ENCODE measurements around the gene HLA-DQB2.
"Not testable (repeated sequence)": the region's sequence is repeated elsewhere in the genome, so short reads cannot be mapped to it uniquely, and the experiment has no call there.

Gene HLA-DQB2

DNA sequence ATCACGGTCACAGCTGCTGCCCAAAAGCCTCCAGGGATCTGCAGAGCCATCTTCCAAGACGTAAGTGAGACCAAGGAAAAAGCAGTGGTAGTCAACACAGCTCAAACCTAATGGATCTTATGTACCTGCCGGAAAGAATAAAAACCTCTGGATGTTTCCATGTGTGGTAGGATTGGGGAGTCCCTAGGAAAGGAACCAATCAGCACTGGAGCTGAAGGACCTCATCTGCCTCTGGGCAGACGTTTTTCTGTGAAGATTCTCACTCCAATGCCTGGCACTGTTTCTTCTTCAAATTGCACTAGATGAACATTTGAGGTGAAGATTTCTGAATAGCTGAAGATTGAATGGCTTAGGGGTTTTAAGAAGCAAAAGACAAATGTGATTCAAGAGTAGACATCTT, at the start of gene HLA-DQB2:
Gene HLA-DQB2, minus strand, starts transcription at position 112 of the 400 bp plus-strand sequence. Its CDS starts 62 bp downstream, at position 50.
- TF ChIP-seq, protein P1, sequence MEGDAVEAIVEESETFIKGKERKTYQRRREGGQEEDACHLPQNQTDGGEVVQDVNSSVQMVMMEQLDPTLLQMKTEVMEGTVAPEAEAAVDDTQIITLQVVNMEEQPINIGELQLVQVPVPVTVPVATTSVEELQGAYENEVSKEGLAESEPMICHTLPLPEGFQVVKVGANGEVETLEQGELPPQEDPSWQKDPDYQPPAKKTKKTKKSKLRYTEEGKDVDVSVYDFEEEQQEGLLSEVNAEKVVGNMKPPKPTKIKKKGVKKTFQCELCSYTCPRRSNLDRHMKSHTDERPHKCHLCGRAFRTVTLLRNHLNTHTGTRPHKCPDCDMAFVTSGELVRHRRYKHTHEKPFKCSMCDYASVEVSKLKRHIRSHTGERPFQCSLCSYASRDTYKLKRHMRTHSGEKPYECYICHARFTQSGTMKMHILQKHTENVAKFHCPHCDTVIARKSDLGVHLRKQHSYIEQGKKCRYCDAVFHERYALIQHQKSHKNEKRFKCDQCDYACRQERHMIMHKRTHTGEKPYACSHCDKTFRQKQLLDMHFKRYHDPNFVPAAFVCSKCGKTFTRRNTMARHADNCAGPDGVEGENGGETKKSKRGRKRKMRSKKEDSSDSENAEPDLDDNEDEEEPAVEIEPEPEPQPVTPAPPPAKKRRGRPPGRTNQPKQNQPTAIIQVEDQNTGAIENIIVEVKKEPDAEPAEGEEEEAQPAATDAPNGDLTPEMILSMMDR (conservative IDR thresholded peaks at IDR 0.05; ENCODE audit: low read depth, low read length) = no peak
- no peak for DNase-seq (ENCODE audit: low read depth)
- no peak within 1 kb of the TSS for H3K4me3 ChIP-seq (ENCODE audit: low read length)

DNA sequence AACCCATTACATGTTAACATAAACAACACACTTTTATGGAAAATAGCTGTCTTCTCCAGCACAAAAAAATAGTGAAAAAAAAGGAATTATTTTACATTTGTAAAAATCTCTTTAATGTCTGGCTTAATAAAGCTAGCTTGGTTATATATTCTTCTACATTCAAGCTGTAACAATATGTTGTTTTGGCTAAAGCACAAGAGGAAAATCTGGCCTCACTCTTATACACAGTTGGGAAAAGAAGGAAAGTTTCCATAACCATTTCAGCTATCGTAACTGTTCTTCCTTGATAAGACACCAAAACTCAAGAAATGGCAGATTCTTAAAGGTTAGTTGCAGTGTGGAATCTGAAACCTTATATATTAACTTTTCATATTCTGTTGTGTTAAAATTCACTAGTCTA, 45.8 kb upstream of the HLA-DQB2 start:
- TF ChIP-seq, protein P1 (conservative IDR thresholded peaks at IDR 0.05; ENCODE audit: low read depth, low read length) = no peak
- no peak overlapping the region for H3K4me3 ChIP-seq (ENCODE audit: low read length)
- DNase-seq (ENCODE audit: low read depth) = no peak

DNA sequence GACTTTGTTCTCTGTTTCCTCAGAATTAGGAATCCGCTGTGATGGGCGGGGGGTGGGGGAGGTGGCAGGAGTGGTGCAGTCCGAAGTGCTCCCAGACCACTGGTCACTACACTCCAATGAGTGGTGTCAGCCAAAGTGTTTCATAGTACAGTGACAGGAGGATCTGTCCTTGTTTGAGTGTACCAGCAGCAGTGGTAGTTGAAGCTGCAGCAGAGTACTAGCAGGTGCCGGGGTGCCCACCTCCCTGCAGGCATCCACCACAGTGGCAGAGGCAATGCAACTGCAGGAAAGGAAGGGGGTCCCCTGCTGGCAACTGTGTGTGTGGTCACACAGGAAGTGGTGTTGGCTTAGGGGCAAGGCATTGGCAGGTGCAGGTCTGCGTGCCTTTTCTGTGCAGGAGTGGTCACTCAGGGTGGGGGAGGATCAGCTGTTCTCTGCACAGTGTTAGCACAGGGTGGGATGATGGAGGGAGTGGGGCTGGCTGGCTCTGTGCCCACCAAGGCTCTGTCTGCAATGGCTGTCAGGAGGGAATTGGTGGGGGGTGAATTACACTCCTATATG, 43.8 kb upstream of the HLA-DQB2 start:
- no peak for DNase-seq (ENCODE audit: low read depth)
- TF ChIP-seq, protein P1 (conservative IDR thresholded peaks at IDR 0.05; ENCODE audit: low read depth, low read length) = no peak

DNA sequence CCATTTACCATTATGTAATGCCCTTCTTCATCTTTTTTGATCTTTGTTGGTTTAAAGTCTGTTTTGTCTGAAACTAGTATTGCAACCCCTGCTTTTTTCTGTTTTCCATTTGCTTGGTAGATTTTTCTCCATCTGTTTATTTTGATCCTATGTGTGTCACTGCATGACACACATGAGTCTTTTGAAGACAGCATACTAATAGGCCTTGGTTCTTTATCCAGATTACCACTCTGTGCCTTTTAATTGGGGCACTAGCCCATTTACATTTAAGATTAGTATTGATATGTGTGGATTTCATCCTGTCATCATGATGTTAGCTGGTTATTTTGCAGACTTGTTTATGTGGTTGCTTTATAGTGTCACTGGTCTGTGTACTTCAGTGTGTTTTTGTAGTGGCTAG, 42.1 kb upstream of the HLA-DQB2 start:
- not testable (repeated sequence) for DNase-seq (ENCODE audit: low read depth); H3K4me3 ChIP-seq (ENCODE audit: low read length)

More for the DNA sequence above, 43.8 kb upstream of the HLA-DQB2 start:
- no peak overlapping the region for H3K4me3 ChIP-seq (ENCODE audit: low read length)

DNA sequence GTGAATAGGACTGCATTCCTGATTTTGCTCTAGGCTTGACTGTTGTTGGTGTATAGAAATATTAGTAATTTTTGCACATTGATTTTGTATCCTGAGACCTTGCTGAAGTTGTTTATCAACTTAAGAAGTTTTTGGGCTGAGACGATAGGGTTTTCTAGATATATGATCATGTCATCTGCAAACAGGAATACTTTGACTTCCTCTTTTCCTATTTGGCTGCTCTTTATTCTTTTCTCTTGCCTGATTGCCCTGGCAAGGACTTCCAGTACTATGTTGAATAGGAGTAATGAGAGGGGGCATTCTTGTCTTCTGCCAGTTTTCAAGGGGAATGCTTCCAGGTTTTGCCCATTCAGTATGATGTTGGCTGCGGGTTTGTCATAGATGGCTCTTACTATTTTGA, 40.1 kb upstream of the HLA-DQB2 start:
- no peak for DNase-seq (ENCODE audit: low read depth)
- TF ChIP-seq, protein P1 (conservative IDR thresholded peaks at IDR 0.05; ENCODE audit: low read depth, low read length) = no peak
- H3K4me3 ChIP-seq (ENCODE audit: low read length) = no peak overlapping the region

DNA sequence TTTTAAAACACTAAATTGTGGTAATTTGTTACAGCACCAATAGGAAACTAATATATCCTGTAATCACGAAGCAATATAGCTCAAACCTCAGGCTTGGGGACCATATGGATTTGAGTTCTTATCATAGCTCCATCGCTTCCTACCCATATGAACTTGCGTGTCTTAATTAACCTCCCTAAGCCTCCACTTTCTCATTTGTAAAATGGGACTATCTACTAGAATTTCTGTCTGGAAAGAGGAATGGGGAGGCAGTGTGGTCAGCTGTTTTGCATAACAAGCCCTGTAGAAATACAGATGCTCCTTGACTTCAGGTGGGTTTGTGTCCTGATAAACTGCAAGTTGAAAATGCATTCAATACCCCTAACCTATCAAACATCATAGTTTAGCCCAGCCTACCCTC, 36.4 kb upstream of the HLA-DQB2 start:
- TF ChIP-seq, protein P1 (conservative IDR thresholded peaks at IDR 0.05; ENCODE audit: low read depth, low read length) = no peak
- DNase-seq (ENCODE audit: low read depth) = no peak
- no peak overlapping the region for H3K4me3 ChIP-seq (ENCODE audit: low read length)

DNA sequence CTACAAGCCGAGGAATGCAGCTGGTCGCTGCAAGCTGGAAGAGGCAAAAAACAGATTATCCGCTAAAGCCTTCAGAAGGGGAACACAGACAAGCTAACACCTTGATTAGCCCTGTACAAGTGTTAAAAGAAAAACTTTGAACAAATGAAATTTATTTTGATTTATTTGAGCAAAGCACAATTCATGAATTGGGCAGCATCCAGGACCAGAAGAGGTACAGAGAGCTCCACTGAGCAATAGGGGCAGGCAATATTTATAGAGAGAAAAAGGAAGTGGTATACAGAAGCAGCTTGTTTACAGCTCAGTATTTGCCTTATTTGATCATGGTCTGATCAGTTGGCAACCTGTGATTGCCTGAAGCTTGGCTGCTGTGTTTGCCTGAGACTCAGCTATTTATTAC, 35.8 kb upstream of the HLA-DQB2 start:
- H3K4me3 ChIP-seq (ENCODE audit: low read length) = no peak overlapping the region
- TF ChIP-seq, protein P1 (conservative IDR thresholded peaks at IDR 0.05; ENCODE audit: low read depth, low read length) = no peak
- DNase-seq (ENCODE audit: low read depth) = no peak

Measured in retinal pigment epithelial cell (primary cell).